ENCODE measurements around the gene GALK2.
"Not testable (repeated sequence)": the region's sequence is repeated elsewhere in the genome, so short reads cannot be mapped to it uniquely, and the experiment has no call there.

GALK2 gene

DNA sequence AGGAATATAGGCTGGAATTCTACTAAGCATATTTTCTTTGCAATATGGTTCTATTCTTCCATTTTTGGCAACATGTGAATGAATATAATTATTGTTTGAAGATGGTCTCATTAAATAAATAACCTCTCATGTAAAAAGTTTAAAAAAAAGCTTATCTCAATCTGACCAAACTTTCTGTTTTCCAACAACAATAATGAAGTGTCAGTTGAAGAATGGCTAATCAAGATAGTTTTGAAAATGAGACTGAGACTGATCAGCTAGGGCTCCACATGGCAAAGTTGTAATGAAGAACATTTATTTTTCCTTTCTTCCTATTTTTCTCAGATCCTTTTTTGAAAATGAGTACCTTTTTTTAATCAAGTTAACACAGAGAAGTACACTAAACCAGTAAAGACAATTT is 117.4 kb downstream of the GALK2 start:
- DNase-seq, result no peak

DNA sequence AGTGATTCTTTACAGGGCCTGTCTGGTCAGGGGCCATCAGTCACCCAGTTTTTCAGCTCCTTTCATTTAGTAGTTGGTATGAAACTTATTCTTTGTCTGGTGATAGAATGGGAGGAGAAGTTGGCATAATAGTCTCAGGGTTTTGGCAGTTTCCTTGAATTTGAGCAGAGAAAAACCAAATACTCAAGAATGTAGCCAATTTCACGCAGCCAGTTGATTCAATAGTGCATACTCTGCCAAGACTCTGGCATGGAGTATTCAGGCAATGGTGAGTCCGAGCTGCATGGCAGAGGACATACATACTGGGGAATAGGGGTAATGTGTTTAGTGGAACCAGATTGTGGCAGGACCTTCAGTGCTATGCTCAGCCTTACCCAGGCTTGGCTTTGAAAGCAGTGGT is 118.3 kb downstream of the GALK2 start:
- no peak for DNase-seq

DNA sequence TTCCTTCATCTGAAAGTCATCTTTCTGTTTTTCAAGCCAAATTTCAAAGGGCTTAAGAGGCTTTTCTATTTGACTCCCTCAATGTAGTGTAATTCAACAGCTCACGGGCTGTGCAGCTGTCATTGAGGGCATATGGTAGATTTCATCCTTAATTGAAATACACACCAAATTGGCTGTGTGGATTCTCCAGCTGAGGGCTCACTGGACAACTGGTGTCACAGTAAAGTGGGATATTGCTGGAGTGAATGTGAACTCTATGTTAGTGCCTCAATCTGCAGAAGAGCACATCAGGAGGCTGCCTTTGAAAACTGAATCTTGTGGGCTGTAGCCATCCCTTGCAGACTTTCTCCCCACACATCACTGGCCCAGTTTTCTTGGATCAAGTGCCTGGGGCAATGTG is 120.1 kb downstream of the GALK2 start:
- DNase-seq, result peak; percentile 53

DNA sequence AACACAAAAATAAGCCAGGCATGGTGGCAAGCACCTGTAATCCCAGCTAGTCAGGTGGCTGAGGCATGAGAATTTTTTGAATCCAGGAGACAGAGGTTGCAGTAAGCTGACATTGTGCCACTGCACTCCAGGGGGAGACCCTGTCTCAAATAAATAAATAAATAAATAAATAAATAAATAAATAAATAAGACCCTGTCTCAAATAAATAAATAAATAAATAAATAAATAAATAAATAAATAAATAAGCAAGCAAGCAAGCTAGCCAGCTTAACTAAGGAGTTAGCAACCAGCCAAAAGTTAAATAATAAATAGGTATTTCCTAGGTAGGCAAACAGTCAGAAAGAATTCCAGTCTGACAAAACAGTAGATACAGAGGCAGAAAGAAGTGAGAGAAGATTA is 123.9 kb downstream of the GALK2 start:
- no peak for DNase-seq

DNA sequence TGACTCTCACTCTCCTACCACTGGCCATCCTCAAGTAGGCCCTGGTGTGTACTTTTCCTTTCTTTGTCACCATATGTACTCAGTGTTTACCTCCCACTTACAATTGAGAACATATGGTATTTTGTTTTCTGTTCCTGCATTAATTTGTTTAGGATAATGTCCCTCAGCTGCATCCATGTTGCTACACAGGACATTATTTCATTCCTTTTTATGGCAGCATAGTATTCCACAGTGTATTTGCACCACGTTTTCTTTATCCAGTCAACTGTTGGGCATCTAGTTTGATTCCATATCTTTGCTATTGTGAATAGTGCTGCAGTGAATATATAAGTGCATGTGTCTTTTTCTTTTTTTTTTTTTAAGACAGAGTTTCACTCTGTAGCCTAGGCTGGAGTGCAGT is 126.2 kb downstream of the GALK2 start:
- no peak for DNase-seq

DNA sequence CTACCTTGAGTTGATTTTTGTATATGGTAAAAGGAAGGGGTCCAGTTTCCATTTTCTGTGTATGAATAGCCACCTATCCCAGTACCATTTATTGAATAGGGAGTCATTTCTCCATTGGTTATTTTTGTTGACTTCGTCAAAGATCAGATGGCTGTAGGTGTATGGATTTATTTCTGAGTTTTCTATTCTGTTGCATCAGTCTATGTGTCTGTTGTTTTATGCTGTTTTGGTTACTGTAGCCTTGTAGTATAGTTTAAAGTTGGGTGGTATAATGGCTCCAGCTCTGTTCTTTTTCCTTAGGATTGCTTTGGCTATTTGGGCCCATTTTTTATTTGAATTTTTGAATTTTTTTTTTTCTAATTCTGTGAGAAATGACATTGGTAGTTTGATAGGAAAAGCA is 127.5 kb downstream of the GALK2 start:
- no peak for DNase-seq

DNA sequence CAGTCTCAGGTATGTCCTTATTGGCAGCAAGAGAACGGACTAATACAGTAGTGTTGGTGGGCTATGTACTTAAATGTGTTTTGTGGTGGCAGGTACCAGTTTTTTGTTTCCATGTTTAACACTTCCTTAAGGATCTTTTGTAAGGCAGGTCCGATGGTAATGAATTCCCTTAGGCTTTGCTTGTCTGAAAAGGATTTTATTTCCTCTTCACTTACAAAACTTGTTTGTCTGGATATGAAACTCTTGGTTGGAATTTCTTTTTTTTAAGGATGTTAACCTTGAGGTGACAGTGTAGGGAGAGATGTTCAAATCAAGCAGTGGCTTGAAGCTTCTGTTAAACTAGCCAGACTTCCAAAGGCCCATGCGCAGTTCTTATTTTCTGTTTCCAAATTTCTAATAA is 130.8 kb downstream of the GALK2 start:
- DNase-seq, result no peak

DNA sequence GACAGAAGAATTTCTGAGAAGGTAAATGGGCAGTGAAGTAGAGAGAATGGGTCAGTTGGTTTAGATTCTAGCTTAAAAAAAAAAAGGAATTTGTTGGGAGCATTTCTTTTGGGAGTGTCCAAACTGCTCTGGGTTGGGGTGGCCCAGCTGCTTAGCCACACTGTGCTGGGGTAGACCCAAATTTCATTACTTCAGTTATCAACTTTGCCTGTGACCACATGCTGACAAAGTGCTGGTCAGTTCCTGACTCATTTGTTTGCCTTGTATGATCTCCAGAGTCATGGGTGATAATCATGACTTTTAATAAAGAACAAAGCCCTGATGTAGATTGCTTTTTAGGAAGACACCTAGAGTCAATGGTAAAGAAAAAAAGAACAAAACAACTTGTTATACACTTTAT is 131.5 kb downstream of the GALK2 start:
- no peak for DNase-seq

DNA sequence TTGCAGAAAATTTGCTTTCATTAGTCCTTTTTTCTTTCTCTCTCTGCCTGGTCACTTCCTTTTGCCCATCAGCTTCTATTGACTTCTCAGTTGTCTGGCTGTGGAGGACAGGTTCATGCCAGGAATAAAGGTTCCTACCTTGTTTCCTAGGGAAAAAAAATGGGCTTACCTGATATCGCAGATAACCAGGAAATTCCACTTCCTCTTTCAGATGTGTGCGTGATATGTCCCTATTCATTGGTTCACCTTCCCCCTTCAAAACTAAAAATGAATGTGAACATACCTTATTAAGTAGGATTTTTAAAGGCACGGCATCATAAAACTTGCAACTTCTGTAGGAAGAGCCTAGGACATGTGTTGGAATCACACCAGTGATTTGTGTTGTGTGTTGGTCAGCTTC is 133.0 kb downstream of the GALK2 start:
- no peak for DNase-seq

DNA sequence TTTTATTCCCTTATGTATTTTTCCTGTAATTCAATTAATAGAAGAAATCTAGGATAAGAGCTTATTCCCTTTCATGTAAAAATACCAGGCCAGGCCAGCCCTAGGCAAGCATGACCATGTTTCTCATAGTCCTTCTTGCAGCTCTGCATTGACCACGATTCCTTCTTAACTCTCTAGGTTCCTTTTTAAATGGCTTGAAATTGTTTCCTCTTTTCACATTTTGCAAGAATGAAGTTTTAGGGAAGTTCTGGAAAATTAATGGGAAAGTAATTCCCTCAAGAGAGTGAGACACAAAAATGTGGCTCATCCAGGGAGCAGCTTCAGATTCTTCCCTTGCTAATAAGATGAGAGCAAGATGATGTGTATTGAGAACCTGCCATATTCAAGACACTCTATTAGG is 136.5 kb downstream of the GALK2 start:
- DNase-seq, result no peak

DNA sequence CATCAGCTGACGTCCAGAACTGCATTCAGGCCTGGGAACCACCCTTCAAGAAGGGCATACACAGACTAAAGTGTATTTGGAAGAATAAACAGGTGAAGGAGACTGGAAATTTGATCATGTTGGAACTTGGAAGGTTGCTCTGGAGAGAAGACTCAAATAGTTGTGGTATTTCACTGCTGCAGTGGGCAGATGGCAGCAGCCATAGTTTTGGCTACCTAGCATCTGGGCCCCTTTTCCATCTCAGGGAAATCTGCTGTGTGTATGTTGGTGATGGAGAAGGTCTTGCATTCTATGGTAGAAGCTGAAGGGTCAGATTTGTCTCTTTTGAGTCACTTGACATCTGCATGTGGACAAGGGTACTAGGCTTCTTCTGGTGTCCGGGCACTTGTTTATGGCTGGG is 138.6 kb downstream of the GALK2 start:
- DNase-seq, result no peak

DNA sequence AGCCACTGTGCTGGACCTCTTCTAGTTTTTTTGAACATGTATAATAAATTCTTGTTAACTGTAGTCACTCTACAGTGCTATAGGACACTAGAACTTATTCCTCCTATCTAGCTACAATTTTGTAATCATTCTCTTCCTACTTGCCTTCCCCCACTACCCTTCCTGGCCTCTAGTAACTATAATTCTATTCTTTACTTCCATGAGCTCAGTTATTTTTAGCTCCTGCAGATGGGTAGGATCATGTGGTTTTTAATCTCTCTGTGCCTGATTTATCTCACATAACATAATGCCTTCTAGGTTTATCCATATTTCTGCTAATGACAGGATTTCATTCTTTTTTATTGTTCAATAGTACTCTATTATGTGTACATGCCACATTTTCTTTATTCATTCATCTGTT is 139.8 kb downstream of the GALK2 start:
- DNase-seq, result no peak

DNA sequence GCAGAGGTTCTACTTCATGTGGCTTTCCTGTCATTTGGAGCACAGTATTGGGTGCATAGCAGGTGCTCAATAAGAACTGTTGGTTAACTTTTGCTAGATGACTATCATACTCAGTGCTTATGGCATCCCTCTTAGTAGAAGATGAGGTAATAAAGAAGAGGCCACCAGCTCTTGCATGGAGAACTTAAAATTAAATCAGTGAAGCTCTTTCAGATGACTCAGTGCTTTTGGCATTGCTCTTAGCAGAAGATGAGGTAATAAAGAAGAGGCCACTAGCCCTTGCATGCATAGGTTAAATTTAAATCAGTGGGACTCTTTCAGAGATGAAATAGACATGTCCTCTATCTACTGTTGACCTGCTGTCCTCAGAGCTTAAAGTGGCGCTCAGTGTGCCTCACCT is 143.6 kb downstream of the GALK2 start:
- no peak for DNase-seq

DNA sequence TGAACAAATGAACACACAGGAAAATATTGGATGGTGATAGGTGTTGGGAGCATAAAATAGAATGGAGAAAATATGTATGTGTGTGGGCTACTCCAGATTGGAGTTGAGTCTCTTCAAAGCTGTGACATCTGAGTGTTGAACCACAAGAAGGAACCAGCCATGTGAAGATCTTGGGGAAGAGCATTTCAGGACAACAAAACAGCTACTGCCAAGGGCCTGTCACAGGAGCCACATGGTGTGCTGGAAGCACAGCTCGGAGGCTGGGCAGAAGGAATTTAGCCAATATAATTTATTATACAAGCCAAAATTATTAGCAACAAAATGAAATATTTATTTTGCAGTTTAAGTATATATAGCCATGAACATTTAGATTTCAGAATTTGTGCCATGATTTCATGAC is 144.7 kb downstream of the GALK2 start:
- DNase-seq, result no peak

DNA sequence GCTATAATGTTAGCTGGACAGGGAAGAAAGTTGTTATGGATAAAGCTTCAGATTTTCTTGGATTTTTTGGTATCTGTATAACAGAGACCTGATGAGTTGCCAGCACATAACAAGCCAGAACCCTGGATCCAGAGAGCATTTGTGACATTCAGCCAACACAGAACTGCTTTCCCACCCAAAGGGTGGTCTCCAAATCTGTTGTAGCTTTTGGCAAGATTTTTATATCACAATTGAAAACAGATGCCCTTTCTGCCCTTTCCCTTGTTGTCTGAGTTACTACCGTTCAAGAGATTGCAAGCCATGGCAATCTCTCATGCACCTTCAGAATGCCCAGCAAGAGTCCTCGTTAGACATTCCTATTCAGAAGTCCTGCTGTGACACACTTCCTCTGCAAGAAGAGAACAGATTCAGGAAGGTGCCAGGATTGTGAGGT is 145.4 kb downstream of the GALK2 start:
- peak; percentile 56 for DNase-seq

DNA sequence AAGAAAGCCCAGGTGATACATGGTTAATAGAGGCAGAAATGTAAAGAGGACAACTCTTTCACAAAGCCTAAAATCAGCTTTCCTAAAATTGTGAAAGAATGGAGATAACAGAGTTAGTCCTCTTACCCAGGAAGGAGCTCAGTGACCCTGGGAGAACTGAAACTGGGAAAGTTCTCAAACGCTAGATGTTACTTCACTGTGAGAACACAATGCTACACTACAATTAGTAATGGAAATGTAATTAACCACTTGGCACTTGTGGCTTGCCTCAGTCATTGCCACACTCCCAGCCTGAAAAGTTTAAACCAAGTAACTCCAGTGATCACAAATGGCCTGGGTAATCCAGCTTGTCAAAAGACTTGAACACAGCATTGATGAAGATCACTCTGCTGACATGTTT is 150.3 kb downstream of the GALK2 start:
- no peak for DNase-seq

DNA sequence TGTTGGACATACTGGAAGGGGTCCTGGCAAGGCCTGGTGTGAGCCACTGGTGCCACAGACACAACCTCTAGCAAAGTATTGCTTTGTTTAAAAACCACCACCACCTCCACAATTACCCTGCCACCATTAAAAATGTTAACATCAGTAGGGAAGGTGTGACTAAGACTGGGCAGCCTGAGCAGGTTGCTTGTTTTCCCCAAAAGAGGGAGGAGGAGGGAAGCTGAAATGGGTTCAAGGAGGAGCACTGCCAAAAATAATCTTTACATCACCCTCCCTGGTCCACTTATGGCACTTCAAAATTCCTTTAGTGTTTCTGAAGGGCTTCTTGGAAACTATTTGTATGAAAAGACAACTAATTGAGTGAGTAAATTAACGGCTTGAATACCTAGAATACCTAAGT is 153.2 kb downstream of the GALK2 start:
- no peak for DNase-seq

DNA sequence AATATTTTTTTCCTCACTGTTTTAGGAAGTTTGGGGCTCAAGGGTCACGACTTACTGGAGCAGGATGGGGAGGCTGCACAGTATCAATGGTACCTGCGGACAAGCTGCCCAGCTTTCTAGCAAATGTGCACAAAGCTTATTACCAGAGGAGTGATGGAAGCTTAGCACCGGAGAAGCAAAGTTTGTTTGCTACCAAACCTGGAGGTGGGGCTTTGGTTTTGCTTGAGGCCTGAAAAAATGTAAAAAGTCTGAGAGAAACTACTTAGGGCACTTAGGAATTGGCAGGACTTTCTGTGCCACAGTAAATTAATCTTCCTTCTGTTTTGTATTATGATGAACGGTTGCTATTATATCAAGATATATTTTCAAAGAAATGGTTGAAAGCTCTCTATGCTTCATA is 157.9 kb downstream of the GALK2 start:
- no peak for DNase-seq

DNA sequence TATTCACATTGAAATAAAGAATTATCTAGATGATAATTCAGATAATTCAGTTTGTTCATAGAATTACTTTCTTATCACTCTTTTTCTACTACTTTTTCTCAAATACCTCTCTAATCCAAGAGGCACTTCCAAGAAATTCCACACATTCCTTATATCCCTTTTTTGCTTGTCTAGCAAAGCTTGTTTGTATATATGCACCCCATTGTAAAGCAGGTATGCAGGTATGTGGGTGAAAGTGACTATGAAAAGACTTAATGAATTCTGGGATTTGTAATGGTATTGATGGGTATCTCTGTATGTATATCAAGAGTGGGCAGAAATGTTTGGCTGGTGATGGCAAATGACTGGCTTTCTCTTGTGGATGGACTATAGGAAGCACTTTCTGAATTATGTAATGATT is 158.9 kb downstream of the GALK2 start:
- no peak for DNase-seq

DNA sequence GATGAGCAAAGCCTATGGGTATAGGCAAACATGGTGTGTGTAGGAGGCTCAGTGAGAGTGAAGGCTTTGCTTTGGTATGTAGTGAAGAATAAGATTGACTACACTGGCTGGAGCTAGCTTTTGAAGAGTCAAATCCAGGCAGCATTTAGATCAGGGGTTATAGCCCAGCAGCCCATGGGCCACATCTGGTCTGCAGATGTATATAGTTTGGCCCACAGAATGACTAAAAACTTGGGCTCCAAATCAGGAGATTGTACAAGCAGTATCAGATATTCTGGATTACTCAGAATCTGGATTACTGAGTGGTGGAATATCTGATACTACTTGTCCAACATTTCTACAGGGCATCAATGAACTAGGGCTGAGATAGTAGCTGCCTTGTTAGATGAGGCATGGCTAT is 160.1 kb downstream of the GALK2 start:
- DNase-seq, result no peak

DNA sequence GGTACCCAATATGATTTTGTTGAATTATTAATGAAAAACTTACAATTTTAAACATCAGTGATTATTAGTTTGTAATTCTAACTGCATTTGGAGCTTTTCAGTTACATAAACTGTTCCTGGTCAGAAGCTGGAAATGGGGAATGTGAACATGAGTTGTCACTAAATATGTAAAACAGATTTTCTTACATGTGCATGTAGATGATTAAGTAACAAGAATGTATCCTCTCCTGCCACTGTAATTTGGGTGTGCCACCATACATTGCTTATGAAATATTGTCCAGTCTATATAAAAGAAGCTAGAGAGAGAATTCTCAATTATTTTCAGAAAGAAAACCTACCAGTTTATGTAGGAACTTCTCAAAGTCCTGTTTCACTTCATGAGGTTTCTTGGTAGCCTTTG is 161.4 kb downstream of the GALK2 start:
- no peak for DNase-seq

DNA sequence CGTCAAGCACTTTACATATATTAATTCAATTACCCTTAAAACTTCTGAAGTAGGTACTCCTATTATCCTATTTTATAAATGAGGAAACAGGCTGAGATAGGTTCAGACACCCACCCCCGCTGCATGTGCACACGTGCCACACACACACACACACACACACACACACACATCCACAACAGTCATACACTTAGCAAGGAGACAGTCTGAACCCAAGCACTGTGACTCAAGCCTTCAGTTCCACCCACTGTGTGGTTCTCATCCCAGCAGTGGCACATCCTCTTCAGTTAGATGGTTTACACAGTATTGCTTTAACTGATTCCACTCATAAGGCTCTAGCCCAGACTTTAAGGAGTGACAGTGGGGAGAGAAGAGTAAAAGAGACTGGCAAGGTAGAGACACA is 161.9 kb downstream of the GALK2 start:
- DNase-seq, result no peak

DNA sequence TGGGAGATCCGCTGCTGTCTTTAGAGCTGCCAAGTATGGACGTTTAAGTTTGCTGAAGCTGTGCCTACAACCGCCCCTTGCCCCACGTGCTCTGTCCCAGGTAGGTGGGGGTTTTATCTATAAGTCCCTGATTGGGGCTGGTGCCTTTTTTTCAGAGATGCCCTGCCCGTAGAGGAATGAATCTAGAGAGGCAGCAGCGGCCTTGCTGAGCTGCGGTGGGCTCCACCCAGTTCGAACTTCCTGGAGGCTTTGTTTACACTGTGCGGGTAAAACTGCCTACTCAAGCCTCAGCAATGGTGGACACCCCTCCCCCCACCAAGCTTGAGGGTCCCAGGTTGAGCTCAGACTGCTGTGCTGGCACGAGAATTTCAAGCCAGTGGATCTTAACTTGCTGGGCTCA is 169.6 kb downstream of the GALK2 start:
- no peak for DNase-seq

DNA sequence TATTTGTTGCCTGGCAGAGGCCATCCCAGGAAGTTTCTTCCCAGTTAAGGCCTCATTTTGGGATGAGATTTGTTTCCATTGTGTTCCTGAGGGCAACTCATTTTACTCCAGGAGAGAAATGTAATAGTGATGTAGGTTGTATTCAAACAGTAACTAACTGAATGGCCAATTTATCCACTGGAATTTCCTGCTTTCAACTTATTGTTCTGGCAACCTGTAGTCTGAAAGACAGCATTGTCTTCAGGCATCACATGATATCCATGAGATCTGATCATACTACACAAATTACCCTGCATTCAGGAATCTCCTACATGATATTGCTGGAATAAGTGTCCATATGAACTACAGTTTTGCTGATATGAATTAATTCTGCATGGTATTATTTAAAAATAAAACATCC is 173.5 kb downstream of the GALK2 start:
- DNase-seq, result no peak

DNA sequence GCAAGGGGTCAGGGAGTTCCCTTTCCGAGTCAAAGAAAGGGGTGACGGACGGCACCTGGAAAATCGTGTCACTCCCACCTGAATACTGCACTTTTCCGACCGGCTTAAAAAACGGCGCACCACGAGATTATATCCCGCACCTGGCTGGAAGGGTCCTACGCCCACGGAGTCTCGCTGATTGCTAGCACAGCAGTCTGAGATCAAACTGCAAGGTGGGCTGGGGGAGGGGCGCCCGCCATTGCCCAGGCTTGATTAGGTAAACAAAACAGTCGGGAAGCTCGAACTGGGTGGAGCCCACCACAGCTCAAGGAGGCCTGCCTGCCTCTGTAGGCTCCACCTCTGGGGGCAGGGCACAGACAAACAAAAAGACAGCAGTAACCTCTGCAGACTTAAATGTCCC is 184.4 kb downstream of the GALK2 start:
- not testable (repeated sequence) for DNase-seq

DNA sequence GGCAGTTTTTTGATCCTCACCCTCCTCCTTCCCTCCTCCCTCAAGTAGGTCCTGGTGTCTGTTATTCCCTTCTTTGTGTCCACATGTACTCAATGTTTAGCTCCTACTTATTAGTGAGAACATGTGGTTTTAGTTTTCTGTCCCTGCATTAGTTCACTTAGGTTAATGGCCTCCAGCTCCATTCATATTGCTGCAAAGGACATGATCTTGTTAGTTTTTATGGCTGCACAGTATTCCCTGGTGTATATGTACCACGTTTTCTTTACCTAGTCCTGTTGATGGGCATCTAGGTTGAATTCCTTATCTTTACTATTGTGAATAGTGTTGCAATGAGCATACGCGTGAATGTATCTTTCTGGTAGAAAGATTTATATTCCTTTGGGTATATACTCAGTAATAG is 191.3 kb downstream of the GALK2 start:
- DNase-seq, result no peak
